Eye (tissue), 1 donor: Measurements from ENCODE around the gene MLPH.
"Not testable (repeated sequence)": the region's sequence is repeated elsewhere in the genome, so short reads cannot be mapped to it uniquely, and the experiment has no call there.

Experiments used
- DNase-seq: peaks from one replicate; pipeline ENCODE4 v3.0.0-alpha.2; 2015

MLPH gene

DNA sequence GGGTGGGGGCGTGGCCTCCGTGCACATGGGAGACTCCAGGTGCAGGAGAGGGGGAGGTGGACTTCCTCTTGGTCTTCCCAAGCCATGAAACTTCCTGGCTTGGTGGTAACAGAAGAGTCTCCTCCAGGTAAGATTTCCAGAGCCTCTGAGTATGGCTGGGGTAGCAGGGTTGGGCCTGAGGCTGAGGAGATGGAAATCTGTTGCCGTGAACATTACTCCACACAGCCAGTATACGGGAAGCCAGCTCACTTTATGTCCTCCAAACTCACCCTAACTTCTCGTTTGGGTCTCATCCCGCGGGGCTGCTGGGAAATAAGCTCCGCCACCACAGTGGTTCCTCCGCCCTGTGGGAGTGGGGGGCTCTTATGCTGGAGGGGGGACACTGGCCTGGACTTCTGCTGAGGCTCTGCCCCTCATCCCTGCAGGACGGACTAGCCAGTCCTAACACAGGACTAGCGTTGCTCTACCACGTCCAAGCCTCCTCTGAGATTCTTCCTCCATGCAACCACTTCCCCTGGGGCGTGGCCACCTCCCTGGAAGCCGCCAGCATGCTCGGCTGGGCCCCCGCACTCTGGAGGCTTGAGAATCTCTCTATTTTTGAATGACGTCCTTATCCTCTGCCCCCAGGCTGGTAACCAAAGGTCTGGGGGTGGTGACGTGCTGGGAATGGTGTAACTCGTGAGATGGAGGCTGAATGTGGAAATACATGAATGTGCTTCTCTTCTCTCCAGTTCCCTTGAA lies 104.3 kb downstream of the MLPH start:
- no peak for DNase-seq

DNA sequence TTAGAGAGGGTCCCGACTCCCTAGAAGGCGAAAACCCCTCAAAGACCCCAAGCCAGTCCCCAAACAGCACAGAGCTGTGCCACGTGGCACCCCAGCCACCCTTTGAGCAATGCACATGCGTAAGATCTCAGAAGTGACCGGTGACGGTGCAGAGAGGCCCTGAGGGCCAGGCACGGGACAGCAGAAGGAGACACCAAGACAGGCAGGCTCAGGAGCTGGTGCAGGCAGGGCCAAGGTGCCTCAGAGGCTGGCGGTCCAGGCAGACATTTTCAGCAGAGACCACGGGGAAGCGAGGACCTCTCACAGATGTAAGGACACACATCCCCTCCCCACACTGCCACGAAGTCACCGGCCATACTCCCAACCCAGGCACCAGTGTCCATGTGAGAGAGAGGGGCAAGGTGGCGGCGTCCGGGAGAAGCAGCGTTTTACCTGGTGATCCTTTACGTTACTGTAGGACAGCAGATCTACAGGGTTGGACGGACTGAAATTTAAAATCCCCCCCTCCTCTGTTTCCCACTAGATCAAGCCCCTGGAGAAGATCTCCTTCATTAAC lies 105.5 kb downstream of the MLPH start:
- no peak for DNase-seq

DNA sequence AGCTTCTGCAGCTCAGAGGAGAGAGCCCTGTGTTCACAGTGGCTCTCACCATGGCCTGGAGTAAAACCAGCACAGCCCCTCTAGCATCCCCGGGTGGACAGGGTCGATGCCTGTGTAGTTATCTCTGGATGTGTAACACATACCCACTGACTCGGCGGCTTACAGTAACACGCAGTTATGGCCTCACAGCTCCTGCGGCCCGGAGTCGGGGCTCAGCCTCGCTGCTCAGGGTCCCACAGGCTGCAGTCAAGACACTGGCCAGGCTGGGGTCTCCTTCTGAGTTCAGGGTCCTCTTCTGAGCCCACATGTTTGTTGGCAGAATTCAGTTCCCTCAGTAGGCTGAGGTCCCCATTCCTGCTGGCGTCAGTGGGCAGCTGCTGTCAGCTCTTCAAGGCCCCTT lies 106.0 kb downstream of the MLPH start:
- DNase-seq: no peak

DNA sequence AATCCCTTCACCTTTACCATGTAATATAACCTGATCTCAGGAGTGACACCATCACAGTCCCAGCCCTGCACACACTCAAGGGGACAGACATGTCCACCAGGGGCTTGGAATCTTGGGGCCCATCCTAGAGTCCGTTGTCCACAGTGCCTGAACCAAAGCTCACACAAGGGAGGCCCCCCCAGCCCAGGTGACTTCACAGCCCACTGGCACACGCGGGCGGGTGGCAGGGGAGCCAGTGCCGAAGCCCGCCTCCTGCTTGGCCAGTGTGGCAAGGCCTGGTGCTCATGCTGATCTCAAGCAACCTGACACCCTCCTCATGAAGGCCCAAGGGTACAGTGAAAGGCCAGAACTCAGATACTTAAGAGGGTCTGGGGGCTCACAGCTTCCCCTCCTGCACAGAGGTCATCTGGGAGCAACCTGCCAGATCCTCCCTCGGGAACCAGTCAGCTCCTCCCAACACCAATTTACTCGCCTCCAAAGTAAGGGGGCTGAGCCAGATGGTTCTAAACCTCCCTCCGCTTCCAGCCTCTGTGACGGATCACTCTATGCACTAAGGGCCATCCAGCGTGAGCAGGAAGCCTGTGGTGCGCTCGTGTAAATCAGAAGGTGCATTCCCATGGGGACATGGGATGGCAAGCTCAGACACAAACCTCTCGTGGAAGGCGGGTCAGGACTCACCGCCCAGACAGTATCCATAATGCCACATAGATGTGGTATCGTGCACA lies 106.7 kb downstream of the MLPH start:
- DNase-seq: peak; percentile 37

DNA sequence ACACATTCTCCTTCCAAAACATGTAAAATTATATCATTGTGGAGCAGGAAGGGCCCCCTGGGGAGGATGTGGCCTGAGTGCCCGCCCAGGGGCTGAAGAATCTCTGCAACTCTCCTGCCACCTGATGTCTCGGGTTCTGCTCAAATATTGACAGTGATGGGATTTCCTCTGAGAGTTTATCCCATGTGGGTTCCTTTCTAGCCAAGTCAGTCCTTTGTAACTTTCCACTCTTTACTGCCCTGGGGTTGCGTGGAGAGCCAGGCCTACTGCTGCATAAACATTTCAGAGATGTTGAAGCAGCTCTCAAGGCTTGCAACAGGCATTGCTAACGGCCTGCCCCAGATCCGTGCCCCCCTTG lies 107.4 kb downstream of the MLPH start:
- DNase-seq: peak; percentile 46

DNA sequence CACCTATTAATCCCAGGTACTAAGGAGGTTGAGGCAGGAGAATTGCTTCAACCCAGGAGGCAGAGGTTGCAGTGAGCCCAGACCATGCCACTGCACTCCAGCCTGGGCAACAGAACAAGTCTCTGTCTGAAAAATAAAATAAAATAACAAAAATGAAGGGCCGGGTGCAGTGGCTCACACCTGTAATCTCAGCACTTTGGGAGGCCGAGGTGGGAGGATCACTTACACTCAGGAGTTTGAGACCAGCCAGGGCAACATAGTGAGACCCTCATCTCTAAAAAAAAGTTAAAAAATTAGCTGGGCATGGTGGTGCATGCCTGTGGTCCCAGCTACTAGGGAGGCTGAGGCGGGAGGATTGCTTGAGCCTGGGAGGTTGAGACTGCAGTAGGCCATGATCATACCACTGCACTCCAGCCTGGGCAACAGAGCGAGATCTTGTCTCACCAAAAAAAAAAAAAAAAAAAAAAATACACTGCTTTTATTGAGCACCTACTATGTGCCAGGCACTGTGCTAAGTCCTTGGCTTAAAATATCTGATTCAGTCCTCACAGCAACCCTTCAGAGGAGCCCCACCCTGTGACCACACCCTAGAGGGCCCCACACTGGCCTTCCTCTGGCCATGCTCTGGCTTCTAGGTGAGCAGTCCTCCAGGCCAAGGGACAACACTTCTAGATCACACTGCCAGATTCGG lies 108.9 kb downstream of the MLPH start:
- not testable (repeated sequence) for DNase-seq

DNA sequence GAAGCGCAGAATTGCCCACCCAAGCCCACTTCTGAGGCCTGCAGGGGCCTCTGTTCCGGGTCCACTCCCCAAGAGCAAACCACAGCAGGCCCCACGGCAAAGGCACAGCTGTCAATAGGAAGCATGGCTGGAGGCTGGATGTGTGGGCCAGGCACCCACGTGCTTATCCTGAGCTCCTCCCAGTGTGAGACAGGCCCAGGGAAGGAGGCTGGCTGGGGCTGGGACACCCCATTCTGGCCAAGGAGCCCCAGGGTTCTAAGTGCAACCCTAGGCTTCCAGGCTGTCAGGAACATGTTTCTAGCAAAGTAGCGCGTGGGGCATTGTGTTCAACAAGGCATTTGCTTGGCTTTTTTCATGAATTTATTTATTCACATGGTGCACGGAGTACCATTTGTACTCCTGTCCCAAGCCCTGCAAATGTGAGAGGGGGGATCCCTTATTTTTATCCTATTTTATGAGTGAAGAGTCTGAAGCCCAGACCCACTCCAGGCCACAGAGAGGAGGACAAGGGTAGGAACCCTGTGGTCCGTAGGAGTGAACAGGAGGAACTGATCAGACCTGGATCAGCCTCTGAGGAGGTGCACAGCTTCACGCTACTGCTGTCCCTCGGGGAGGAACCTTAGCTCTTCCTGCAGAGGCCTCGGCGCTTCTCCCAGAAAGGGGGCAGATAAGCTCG lies 109.6 kb downstream of the MLPH start:
- no peak for DNase-seq

DNA sequence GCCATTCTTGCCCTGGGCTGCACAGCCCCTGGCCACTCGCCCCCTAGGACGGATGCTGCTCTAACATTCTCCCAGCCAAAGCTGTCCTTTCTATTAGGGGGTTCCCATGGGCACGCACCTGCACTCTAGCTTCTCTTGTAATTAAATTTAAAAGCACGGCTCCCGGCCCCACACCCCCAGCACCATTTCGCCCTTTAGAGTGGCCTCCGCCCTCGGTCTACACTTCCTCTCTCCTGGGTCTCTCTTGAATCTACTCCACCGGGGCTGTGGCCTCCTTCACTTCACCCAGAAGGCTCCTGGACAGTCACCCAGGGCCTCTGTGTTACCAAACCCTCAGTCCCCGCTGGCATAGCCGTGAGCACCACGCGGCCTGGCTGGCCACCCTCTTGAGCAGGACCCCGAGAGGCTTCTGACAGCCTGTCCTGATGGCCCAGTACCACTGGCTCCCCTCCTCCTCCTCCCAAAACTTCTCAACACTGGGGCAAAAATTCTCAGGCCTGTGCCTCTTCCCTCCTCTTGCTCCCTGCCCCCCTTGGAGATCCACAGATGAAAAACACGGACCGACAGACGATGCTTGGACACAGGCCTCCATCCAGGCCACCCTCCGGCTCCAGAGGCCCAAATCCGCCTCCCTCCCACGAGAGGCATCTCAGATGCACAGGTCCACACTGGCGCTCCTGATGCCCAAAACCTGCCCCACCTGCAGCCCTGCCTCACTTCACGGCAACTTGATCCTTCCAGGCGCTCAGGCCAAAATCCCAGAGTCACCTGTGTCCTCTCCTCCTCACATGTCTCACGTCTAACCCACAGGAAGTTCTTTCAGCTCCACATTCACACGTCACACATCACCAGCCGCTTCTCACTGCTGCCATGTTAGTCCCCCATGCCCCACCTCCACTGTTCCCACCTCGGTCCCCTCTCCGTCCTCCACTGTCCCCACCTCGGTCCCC lies 110.4 kb downstream of the MLPH start:
- DNase-seq: no peak

DNA sequence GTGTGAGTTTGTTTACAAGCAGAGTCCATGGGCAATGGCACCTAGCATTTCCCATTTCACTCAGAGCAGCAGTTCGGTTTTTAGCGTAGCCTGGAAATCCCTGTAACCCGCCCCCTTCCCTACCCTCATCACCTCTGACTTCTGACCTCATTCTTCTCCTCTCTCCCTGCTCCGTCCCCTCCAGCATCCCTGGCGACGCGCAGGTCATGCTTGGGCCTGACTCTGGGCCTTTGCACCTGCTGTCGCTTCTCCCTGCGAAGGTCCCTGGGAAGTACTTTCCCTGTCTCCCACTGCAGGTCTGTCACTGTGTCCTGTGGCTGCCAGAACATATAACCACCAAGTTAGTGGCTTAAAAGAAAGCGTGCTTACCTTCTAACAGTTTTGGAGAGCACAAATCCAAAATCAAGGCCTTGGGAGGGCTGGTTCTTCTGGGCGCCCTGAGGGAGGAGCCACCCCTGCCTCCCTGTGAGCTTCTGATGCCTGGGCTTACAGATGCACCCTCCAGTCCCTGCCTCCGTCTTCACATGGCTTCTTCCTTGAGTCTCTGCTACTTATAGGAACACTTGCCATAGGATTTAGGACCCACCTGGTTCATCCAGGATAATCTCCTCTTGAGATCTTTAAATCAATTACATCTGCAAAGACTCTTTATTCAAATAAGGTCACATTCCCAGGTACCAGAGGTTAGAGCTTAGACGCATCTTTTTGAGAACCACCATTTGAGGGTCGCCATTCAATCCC lies 111.6 kb downstream of the MLPH start:
- no peak for DNase-seq

DNA sequence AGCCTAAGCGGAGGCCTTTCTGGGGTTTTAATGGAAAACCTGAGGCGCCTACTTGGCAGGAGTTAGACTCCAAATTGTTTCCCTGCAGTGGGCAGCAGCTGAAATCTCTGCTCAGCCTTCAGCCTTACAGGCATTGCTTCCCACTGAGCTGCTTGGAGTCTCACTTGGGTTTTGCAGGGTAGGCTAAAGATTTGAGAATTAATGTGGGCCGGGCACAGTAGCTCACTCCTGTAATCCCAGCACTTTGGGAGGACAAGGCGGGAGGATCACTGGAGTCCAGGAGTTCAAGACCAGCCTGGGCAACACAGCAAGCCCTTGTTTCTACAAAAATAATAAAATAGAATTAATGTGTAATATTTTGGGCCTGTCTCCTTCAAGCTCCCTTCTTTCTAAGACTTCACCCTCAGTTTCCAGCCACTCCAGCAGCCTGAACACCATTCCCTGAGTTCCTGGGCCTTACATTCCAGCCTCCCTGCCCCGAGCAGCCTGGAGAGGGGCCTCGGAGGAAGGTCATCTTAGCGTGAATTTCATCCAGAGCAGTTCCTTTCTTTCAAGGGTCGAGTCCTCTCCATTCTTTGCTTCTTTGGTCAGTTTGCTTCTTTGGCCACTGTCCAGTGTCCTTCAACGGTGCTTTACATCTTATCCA lies 112.5 kb downstream of the MLPH start:
- DNase-seq: no peak

DNA sequence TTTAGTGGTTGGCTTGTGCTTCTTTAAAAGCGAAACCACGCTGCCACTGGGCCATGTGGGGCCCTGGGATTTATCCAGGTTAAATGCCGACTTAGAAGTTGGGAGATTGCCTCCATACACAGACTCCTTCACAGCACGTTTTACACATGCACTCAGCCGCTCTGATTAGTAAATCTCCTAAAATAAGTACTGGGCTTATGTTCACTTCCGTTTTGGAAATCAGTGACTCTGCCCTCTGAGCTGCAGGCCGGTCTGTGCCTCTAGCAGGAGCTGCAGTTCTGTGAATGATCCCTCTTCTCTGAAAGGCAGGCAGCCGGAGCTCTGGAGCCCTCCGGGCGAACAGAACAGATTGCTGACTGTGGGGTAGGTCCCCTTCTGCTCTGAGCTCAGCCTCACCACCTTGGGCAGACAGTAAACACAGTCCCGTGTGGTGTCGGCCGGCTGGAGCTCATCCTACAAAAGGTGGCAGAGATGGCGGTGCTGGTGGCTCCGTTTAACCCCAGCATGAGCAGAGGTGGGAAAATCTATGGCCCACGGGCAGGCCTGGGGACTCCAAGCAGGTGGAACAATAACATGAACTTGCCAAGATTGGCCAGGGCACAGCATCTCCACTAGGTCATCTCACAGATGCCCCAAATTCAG lies 113.3 kb downstream of the MLPH start:
- DNase-seq: peak; percentile 45

DNA sequence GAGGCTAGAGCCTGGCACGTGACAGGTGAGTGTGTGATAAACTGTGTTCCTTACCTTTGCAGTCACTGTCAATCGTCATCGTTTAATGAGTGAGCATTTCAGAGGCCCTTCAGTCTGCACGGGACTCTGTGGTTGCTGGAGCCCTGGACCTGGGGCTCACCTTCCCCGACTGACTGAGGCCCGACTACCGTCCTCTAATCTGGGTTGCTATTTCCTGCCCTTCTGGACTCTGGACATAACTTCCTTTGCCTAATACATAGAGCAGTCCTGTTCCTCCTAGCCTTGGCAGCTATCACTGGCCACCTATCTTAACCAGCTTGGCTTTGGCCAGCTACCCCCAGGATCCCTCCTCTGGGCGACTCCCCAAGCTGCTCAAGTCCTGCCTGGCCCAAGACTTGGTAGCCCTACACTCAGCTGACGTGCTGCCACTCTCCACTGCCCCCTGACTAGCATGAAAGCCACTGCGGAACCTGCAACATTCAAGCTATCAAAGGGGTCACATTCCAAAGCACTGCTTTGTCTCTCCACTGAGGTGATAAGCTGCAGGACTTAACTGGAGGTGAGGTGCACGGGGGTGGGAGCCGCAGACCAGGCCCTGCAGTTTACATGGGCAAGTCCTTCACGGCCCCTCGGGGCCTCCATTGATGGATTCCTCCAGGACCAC lies 114.5 kb downstream of the MLPH start:
- no peak for DNase-seq

DNA sequence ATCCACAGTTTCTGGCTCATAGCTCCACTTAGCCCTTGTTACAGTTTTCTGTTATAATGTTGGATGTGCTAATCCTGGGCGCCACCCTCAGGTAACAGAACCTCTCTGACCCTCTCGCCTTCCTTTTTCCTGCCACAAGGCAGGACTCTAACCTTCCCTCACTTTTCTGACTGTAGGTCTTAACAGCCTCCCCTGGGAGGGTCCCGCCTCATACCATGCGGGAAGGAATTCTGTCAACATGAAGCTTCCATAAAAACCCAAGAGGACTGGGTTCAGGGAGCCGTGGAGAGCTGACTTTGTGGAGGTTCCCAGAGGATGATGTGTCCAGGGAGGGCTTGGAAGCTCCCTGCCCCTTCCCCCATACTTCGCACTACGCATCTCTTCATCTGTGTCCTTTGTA lies 115.4 kb downstream of the MLPH start:
- no peak for DNase-seq

DNA sequence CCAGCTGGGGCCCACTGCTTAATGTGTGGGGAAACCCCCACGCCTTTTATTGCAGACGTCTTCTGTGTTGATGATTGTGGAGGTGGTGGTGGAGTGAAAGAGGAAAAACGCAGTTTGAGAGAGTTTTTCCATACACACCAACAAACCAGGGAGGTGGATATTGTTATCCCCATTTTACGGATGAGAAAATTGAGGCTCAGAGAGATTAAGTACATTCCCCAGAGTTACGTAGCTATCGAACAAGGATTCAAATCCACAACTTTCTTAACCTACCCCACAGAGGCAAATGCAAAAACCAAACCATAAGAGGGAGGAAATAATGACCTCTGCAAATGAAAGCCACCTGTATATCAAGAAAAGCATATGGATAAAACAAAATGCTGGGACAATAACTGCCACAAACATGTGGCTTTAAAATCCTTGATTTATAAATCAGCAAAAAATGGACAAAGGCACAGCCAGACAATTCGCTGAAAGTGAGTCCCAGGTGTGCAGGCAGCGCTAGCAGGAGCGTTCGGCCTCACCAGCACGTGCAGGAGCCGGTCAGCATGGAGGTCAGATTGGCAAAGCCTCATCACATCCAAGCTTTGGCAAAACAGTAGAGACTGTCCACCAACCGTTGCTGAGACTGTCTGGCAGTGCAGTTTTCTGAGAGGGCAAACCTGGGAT lies 116.1 kb downstream of the MLPH start:
- no peak for DNase-seq

DNA sequence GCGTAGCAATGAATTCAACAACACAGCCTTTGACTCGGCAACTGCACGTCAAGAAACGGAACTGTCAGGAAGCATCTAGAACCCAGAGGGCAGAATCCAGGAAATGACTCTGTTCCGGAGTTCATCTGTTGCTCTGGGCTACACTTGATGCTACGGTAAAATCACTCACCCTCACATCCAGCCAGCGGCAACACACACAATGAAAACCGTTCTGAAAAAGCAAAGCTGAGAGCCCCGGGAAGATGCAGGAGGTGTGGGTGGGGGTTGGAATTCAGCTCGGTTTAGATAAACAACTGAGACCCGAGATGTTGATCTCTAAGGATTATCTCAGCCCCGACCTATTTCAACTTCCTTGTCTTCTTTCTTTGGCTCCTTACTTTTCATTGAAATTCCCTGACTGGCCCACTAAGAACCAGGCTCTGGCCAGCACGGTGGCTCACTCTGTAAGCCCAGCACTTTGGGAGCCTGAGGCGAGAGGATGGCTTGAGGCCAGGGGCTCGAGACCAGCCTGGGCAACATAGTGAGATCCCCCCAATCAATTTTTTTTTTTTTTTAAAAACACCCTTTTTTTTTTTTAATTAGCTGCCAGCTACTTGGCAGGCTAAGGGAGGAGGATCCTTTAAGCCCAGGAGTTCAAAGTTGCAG lies 116.8 kb downstream of the MLPH start:
- DNase-seq: no peak

DNA sequence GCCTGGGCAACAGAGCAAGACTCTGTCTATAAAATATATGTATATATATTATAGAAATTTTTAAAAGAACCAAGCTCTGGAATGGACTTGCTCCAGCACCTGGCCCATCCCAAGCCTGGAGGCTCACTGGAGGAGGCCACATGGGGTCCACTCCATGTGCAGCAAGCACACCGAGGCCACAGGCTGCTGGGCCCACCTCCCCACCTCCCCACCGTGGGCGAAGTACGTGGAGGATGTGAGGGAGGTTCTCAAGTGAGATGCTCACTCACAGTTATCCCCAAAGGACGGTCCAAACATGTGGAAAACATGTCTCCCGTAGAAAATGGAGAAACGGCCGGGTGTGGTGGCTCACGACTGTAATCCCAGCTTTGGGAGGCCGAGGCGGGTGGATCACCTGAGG lies 117.3 kb downstream of the MLPH start:
- no peak for DNase-seq
